T-cell (primary cell): ENCODE measurements around the gene CFAP299. TPM values are rescaled to one million over a fixed set of nuclear protein-coding genes. Genes with fewer than 3 reads are reported as not detected.
A peak's percentile ranks its signal among the peaks of the same experiment; 100 is the strongest.

Experiments used
- ATAC-seq, 4 experiments: fragments of 200-7000 bp in 3 of 4; fragments of 150-1000 bp in 1 of 4; cut with Tn5 transposase; replicated peaks in 1 of 4; 1 replicate in 3 of 4; 2 replicates in 1 of 4; pipeline ENCODE4 v1.10.0; 2021; ENCODE audit warnings: moderate library complexity in 3 of 4, mild to moderate bottlenecking in 2 of 4, moderate number of reproducible peaks in 1 of 4
- CTCF ChIA-PET, 2 donors: fragments of 300-600 bp; sonication (Branson Sonifier 250); formaldehyde crosslinking; loops; one replicate each; lab custom pipeline; 2022; ENCODE audit warnings: antibody characterized with exemption in 2 of 2; lab: Charles Lee
- POLR2A ChIA-PET, 2 donors: fragments of 300-600 bp; sonication (Branson Sonifier 250); formaldehyde crosslinking; loops; one replicate each; lab custom pipeline; 2022; ENCODE audit warnings: antibody characterized with exemption in 2 of 2; lab: Charles Lee
- DNase-seq, 35 experiments: peaks; one replicate each; pipeline versions ENCODE4 v3.0.0 to v3.0.0-alpha.2; 2013 to 2023
- H3K27ac ChIP-seq: one replicate; pipeline ENCODE4 v1.5.1; 2013; ENCODE audit warnings: low read length
- H3K27me3 ChIP-seq, 2 experiments: replicated peaks in 1 of 2; 1 replicate in 1 of 2; 2 replicates in 1 of 2; pipeline versions ENCODE4 v1.6.1 to v1.7.0; 2013; ENCODE audit warnings: low read length in 1 of 2, mixed read lengths in 1 of 2; ENCODE audit not compliant: control insufficient read depth in 2 of 2, insufficient read depth in 2 of 2; ENCODE audit errors: extremely low read depth in 1 of 2
- H3K36me3 ChIP-seq, 2 donors: 1 replicate in 1 of 2; 2 replicates in 1 of 2; pipeline versions ENCODE4 v1.6.1 to v1.7.0; 2013; ENCODE audit warnings: low read length in 1 of 2; ENCODE audit not compliant: control insufficient read depth in 2 of 2, insufficient read depth in 1 of 2; ENCODE audit errors: extremely low read depth in 1 of 2
- H3K4me1 ChIP-seq, 2 experiments: 1 replicate in 1 of 2; 2 replicates in 1 of 2; pipeline versions ENCODE4 v1.6.1 to v1.7.0; 2013; ENCODE audit warnings: low read length in 2 of 2, mixed read lengths in 1 of 2; ENCODE audit not compliant: insufficient read depth in 2 of 2, control insufficient read depth in 1 of 2; ENCODE audit errors: extremely low read depth in 1 of 2
- H3K4me3 ChIP-seq, 2 donors: 1 replicate in 1 of 2; 2 replicates in 1 of 2; pipeline versions ENCODE4 v1.5.1 to v1.7.0; 2013; ENCODE audit warnings: mild to moderate bottlenecking in 2 of 2, low read length in 1 of 2, moderate library complexity in 1 of 2; ENCODE audit not compliant: control insufficient read depth in 1 of 2; ENCODE audit errors: extremely low read depth in 1 of 2
- H3K9me3 ChIP-seq: 2 replicates; pipeline ENCODE4 v1.7.0; 2013
- H3K27ac Mint-ChIP-seq, 2 donors: one replicate each; pipeline ENCODE4 v1.8.0; 2020 to 2021; ENCODE audit warnings: mild to moderate bottlenecking in 2 of 2, mixed read lengths in 2 of 2
- H3K27me3 Mint-ChIP-seq, 2 donors: one replicate each; pipeline ENCODE4 v1.8.0; 2021 to 2022; ENCODE audit warnings: mixed read lengths in 2 of 2
- H3K36me3 Mint-ChIP-seq: one replicate; pipeline ENCODE4 v1.8.0; 2021; ENCODE audit warnings: mixed read lengths
- H3K4me1 Mint-ChIP-seq, 3 donors: one replicate each; pipeline ENCODE4 v1.8.0; 2020 to 2022; ENCODE audit warnings: mixed read lengths in 3 of 3, mild to moderate bottlenecking in 1 of 3
- H3K4me3 Mint-ChIP-seq, 3 donors: one replicate each; pipeline ENCODE4 v1.8.0; 2020 to 2022; ENCODE audit warnings: mild to moderate bottlenecking in 3 of 3, mixed read lengths in 3 of 3, moderate library complexity in 3 of 3
- H3K9me3 Mint-ChIP-seq, 3 donors: one replicate each; pipeline ENCODE4 v1.8.0; 2020 to 2022; ENCODE audit warnings: mixed read lengths in 3 of 3
- WGBS: methylation state at CpG from one replicate; pipeline ENCODE4 v1.1.5; 2013; ENCODE audit warnings: missing lambda C conversion rate; ENCODE audit not compliant: insufficient coverage; 5-methylcytosine and 5-hydroxymethylcytosine counted together
- total RNA-seq, 35 experiments: library from RNA in 6 of 35; stranded (reverse) in 6 of 35; fragments of 120-200 nt in 1 of 35; gene quantifications; one replicate each; pipeline versions ENCODE4 v1.2.1 to v1.2.4 and lab custom pipeline; 2013 to 2026

The CFAP299 gene
- total RNA-seq, 5 donors from 2014 or later (not counting 1 experiment from before 2014, with no cell fraction given) = 0.35 TPM; not detected in 4

DNA sequence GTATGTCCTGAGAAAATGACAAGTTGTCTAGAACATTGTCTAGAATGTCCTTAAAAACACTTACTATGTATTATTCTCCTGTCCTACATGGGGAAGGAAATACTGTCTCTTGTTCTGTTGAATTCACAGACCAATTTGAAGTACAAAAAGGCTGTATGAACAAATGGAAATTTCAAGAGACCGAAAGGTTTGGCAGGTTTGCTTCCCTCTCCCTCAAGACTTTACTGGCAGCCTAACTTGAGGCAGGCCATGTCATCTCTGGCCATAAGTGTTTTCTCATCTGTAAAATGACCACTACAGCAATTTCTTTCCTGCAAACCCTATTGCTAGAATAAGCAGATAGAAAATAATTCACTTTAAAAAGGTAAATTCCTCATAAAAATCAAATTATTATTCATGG lies 503.8 kb downstream of the CFAP299 start:
- no peak overlapping the region for H3K4me3 Mint-ChIP-seq
- peaks cover 22 to 24% (median 23%) of the 10 kb centered on the region in 3 donors for H3K4me1 Mint-ChIP-seq
- Histone ChIP-seq H3K9me3 (no peaks in the 10 kb centered on the region), H3K27ac (no peak overlapping the region), H3K36me3 (no peaks in the 10 kb centered on the region), H3K27me3 (no peaks in the 10 kb centered on the region), H3K4me1 (peaks cover 0 to 9% of the 10 kb centered on the region in 2 experiments), H3K4me3 (no peak overlapping the region)
- no peak overlapping the region for H3K27ac Mint-ChIP-seq
- no peak for ATAC-seq
- POLR2A ChIA-PET = no interaction called here
- CTCF ChIA-PET = no interaction called here
- H3K36me3 Mint-ChIP-seq = no peaks in the 10 kb centered on the region
- DNase-seq = no peak
- no peaks in the 10 kb centered on the region for H3K27me3 Mint-ChIP-seq
- H3K9me3 Mint-ChIP-seq = peaks cover 0 to 3% (median 2%) of the 10 kb centered on the region in 3 donors
- WGBS = 100% methylated on average over 1 of the region's 1 CpG

DNA sequence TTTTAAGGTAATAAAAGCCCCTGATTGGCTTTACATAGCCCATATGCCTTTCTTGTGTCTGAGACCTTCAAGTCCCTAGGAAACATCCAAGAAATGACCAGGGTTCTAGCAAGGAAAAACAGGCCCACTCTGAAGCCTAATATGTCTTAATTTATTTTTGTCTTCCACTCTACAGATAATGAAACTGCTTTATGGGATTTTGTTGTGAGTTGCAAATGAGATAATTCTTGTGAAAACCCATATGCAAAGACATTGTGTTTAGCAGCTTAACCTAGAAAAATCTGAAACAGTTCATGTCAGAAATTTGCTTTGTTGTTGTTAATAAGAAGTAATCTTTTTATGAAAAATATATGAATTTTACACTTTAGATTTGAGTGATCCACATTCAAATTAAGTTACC lies 504.3 kb downstream of the CFAP299 start:
- POLR2A ChIA-PET = no interaction called here
- H3K4me3 ChIP-seq = no peak overlapping the region

DNA sequence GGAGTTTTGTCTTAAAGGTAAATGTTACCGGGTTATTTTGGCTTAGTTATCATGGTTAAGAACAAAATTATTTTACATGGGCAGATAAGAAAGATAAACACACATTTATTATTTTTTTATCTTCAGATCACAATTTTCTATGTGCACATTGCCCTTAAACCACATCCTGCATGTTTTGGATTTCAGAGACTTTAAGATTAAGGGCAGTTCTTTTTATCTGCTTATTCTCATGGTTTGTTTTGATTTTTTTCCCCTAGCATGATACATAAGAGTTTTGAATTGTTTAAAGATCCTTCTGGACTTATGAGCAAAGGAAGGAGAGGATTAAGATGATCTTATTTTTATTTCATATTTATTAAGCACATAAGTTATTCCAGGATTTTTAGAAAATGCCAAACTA lies 504.9 kb downstream of the CFAP299 start:
- Mint-ChIP-seq H3K36me3 (no peaks in the 10 kb centered on the region), H3K4me1 (peaks cover 22 to 24% (median 23%) of the 10 kb centered on the region in 3 donors), H3K27me3 (no peaks in the 10 kb centered on the region), H3K4me3 (no peak overlapping the region), H3K9me3 (peaks cover 5 to 6% (median 5%) of the 10 kb centered on the region in 3 donors), H3K27ac (peak overlapping the region; percentile 24 to 57)
- Histone ChIP-seq H3K27me3 (no peaks in the 10 kb centered on the region), H3K9me3 (no peaks in the 10 kb centered on the region), H3K36me3 (no peaks in the 10 kb centered on the region), H3K4me3 (no peak overlapping the region), H3K27ac (no peak overlapping the region), H3K4me1 (peaks cover 0 to 9% of the 10 kb centered on the region in 2 experiments)
- no CpG with 5 or more reads among the region's 1 CpG for WGBS
- ATAC-seq (no peak), DNase-seq (no peak)
- ChIA-PET CTCF (no interaction called here), POLR2A (interaction anchor here in 1 of 2 donors (0.6 kb wide), 1 partner anchor 24 kb away, joined by 3 read pairs; no protein-coding TSS in a partner anchor)

More for the DNA sequence above, 504.3 kb downstream of the CFAP299 start:
- ATAC-seq = no peak
- Mint-ChIP-seq H3K4me1 (peaks cover 22 to 24% (median 23%) of the 10 kb centered on the region in 3 donors), H3K27ac (peak overlapping the region in 1 of 2 donors; percentile 1), H3K9me3 (peaks cover 0 to 3% (median 2%) of the 10 kb centered on the region in 3 donors), H3K27me3 (no peaks in the 10 kb centered on the region), H3K36me3 (no peaks in the 10 kb centered on the region), H3K4me3 (no peak overlapping the region)
- Histone ChIP-seq H3K4me1 (peaks cover 0 to 9% of the 10 kb centered on the region in 2 experiments), H3K9me3 (no peaks in the 10 kb centered on the region), H3K27me3 (no peaks in the 10 kb centered on the region), H3K27ac (no peak overlapping the region), H3K36me3 (no peaks in the 10 kb centered on the region)
- CTCF ChIA-PET = no interaction called here
- no peak for DNase-seq

DNA sequence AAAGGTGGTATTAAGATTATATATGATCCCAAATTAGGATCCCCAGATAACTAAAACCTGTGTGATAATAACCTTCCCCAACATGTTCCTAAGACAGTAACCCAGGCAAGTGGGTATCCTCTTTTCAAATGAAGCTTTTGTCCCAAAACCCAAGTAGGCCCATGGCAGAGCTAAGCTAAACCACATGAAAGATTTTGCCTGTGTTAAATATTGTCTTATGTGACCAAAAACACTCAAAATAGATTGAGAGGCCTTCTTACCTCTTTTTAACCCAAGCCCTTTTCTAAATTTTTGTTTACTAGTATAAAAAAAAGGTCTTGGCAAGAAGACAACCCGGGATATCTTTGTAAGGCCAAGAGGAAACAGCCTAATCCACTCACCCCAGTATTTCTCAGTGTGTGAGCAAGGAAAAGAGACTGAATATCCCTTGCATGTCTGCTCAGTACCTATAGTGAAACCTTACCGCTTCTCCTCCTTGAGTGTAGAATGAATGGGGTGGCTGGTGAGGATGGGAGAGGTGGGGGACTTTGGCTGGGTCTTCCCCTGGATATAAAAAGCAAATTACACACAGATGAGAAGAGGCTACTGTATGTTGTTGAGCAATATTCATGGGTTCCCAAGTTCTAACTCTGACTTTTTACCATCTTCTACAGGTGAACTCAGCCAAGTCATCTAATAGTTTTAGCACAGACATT lies 506.2 kb downstream of the CFAP299 start:
- no peak overlapping the region for H3K4me3 ChIP-seq
- no peak overlapping the region for H3K27ac ChIP-seq
- CTCF ChIA-PET = no interaction called here
- Mint-ChIP-seq H3K9me3 (peaks cover 3 to 6% (median 4%) of the 10 kb centered on the region in 3 donors), H3K27ac (no peak overlapping the region), H3K27me3 (peaks cover 0 to under 1% of the 10 kb centered on the region in 2 donors), H3K4me1 (peaks cover 22 to 25% (median 24%) of the 10 kb centered on the region in 3 donors), H3K36me3 (no peaks in the 10 kb centered on the region), H3K4me3 (no peak overlapping the region)
- no peaks in the 10 kb centered on the region for H3K9me3 ChIP-seq
- POLR2A ChIA-PET = no interaction called here
- no peaks in the 10 kb centered on the region for H3K27me3 ChIP-seq
- no CpG with 5 or more reads among the region's 2 CpGs for WGBS
- DNase-seq = no peak
- H3K36me3 ChIP-seq = no peaks in the 10 kb centered on the region
- H3K4me1 ChIP-seq = peaks cover 0 to 9% of the 10 kb centered on the region in 2 experiments
- no peak for ATAC-seq

DNA sequence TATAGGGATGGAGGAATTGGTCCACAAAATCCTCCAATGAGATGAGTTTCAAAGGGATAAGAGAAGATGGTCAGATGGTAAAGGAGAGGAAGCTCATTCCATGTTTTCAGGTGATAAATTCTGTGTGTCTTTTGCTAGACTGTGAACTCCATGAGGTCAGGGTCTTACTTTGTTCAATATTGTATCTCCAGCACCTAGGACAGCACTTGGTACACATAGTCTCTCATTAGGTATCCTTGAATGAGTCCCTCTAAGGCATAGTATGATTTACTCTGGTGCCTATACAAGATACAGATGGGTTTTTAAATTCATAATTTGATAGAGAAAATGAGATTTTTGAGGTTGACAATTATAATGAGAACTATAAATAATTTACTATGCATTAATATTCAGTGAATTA lies 510.7 kb downstream of the CFAP299 start:
- Histone ChIP-seq H3K9me3 (no peaks in the 10 kb centered on the region), H3K36me3 (no peaks in the 10 kb centered on the region), H3K27ac (no peak overlapping the region), H3K4me1 (peaks cover 0 to 2% of the 10 kb centered on the region in 2 experiments), H3K27me3 (no peaks in the 10 kb centered on the region), H3K4me3 (no peak overlapping the region)
- Mint-ChIP-seq H3K36me3 (no peaks in the 10 kb centered on the region), H3K27me3 (peaks cover 0 to 7% of the 10 kb centered on the region in 2 donors), H3K27ac (no peak overlapping the region), H3K4me3 (no peak overlapping the region), H3K4me1 (peaks cover 9 to 12% (median 11%) of the 10 kb centered on the region in 3 donors), H3K9me3 (peaks cover 3 to 6% (median 4%) of the 10 kb centered on the region in 3 donors)
- CTCF ChIA-PET = no interaction called here
- POLR2A ChIA-PET = no interaction called here
- ATAC-seq = no peak
- no peak for DNase-seq

DNA sequence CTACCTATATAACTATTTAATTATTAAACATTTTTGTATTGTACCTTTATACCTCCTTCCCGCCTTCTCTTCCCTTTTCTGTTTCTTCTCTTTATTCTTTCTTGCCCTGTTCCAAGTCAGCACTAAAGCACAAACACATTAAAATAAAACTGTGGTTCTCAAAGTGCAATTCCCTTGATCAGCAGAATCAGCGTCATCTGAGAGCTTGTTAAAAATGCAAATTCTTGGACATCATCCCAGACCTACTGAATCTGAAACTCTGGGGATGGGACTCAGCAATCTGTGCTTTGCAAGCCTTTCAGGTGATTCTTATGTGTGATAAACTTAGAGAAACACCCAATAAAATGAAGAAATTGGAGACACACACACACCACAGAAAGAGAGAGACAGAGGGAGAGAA lies 516.5 kb downstream of the CFAP299 start:
- no peak overlapping the region for H3K27ac ChIP-seq
- peaks cover 0 to 3% of the 10 kb centered on the region in 2 donors for H3K27me3 Mint-ChIP-seq
- no peaks in the 10 kb centered on the region for H3K9me3 ChIP-seq
- ChIA-PET POLR2A (no interaction called here), CTCF (no interaction called here)
- WGBS = 50% methylated on average over 1 of the region's 2 CpGs
- no peak for DNase-seq
- no peaks in the 10 kb centered on the region for H3K4me1 Mint-ChIP-seq
- H3K9me3 Mint-ChIP-seq = no peaks in the 10 kb centered on the region
- no peak for ATAC-seq
- H3K4me3 ChIP-seq = no peak overlapping the region
- H3K4me1 ChIP-seq = no peaks in the 10 kb centered on the region
- H3K4me3 Mint-ChIP-seq = no peak overlapping the region
- no peaks in the 10 kb centered on the region for H3K36me3 ChIP-seq
- H3K27me3 ChIP-seq = no peaks in the 10 kb centered on the region
- H3K36me3 Mint-ChIP-seq = no peaks in the 10 kb centered on the region
- H3K27ac Mint-ChIP-seq = no peak overlapping the region
